C1 segment of cervical spinal cord (tissue), 14 donors: ENCODE results near the gene FAM120A.

Experiments
- DNase-seq, 14 donors: peaks; one replicate each; lab custom pipeline; 2025; lab: John Stamatoyannopoulos, UW

The FAM120A gene

GRCh38 chr9:93467462-93467861 is 16.0 kb downstream of the FAM120A start:
- no peak for DNase-seq

- no peak for DNase-seq
Measured at GRCh38 chr9:93468763-93469456, 17.4 kb downstream of the FAM120A start.

GRCh38 chr9:93470391-93470790 is 18.9 kb downstream of the FAM120A start:
- no peak for DNase-seq

- DNase-seq: peak in 1 of 14 donors; percentile 12
Measured at GRCh38 chr9:93471124-93471523, 19.6 kb downstream of the FAM120A start.

GRCh38 chr9:93473411-93473810 is 21.9 kb downstream of the FAM120A start:
- DNase-seq: no peak

DNA sequence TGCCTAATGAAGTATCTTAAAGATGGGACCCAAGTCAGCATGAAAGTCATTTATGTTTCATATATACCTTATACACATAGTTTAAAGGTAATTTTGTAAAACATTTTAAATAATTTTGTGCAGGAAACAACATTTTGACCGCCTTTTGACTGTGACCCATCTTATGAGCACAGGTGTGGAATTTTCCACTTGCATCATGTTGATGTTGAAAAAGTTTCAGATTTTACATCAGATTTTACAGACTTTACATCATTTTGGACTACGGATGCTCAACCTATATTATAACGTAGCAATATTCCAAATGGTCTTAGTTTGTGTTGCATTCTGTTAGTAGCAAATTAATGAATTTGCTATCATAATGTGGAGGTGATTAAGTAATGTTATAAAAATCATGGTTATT is 23.6 kb downstream of the FAM120A start:
- no peak for DNase-seq

GRCh38 chr9:93475856-93476255 is 24.4 kb downstream of the FAM120A start:
- DNase-seq: no peak

DNA sequence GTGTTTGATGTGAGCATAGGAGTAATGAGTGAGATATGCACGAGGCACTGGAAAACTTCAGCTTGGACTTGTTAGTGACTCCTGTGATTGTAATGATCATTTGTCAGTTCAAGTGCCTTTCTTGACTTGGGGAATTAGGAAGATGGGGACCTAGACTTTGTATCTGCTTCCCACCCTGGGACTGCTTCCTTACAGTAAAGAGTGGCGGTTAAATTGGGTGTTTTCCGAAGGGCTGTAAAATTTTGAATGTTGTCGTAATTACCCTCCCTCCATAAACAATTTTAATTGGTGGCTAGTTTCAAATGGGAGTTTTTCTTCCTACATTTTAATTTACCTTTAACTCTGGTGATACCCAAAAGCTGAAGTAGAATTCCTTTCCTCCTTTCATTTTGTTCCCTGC is 25.4 kb downstream of the FAM120A start:
- no peak for DNase-seq

DNA sequence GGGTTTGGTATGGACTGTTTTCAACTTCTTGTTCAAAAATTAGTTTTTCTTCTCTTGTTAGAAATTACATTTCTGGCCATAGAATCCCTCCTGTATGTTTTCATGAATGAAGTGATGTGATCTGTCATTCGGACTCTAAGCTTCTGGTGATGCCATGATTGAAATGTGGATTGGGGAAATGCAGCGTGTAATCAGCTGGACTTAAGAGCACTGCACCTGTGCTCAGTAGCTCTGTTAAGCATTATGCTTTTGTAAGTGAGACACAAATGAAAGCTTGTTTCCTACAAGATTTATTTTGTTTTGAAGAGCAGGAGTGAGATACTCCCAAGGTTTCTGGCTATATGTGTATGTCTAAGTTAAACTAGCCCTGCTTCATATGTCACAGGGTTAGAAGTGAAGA is 25.9 kb downstream of the FAM120A start:
- no peak for DNase-seq

- no peak for DNase-seq
Measured at GRCh38 chr9:93479726-93480125, 28.2 kb downstream of the FAM120A start.

GRCh38 chr9:93480262-93480661 is 28.8 kb downstream of the FAM120A start:
- DNase-seq: no peak

DNA sequence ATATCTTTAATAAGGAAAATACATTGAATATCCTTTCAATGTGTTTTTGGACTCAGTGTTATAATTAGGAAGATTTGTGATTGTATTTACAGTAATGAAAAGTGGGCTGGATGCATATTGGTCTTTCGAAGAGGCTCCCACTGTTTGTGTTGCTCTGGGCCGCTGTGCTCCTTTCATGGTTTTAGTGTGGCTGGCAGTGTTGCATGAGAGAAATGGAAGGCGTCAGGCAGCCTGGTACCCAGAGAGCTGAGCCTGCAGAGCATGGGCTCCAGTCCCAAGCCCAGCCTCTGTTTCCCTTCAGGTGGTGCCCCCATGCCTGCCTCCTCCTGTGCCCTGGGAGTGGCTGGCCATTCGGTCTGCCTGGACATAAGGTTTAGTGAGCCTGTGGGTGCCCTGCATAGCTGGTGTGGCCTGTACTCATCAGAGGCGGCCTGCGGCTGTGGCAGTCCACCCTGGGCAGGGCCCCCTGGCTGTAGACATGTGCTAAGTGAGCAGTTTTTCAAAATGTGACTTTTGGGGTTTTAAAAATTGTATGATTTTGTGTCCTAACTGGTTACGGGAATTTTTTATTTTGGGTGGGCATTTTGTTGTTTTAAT is 29.3 kb downstream of the FAM120A start:
- DNase-seq: peak in 1 of 14 donors; percentile 22

GRCh38 chr9:93483497-93483896 is 32.0 kb downstream of the FAM120A start:
- no peak for DNase-seq

- no peak for DNase-seq
Measured at GRCh38 chr9:93486268-93486667, 34.8 kb downstream of the FAM120A start.

- DNase-seq: peak in 1 of 14 donors; percentile 38
Measured at GRCh38 chr9:93488244-93488643, 36.8 kb downstream of the FAM120A start.

- no peak for DNase-seq
Measured at GRCh38 chr9:93491593-93492232, 40.2 kb downstream of the FAM120A start.

- DNase-seq: no peak
Measured at GRCh38 chr9:93492327-93492726, 40.8 kb downstream of the FAM120A start.

DNA sequence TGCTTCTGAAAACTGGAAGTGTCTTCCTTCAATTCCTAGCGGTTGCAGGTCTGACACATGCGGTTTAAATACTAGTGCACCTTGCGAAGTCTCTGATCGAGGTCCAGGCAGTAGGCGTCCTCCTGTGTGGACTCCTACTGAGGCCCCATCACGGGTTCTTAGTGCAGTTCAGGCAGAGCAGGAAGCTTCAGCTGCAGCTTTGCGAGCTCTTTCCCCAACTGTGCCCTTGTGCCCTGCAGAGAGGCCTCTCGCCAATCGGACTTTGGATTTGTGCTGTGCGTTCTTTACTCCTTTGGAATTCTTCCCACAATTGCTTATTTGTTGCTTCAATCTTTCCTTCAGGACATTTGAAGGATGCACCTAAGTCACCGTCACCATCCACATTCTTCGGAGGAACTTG is 42.5 kb downstream of the FAM120A start:
- no peak for DNase-seq

- no peak for DNase-seq
Measured at GRCh38 chr9:93496285-93496684, 44.8 kb downstream of the FAM120A start.

GRCh38 chr9:93500571-93501298 is 49.2 kb downstream of the FAM120A start:
- no peak for DNase-seq

- DNase-seq: no peak
Measured at GRCh38 chr9:93501406-93501805, 49.9 kb downstream of the FAM120A start.

GRCh38 chr9:93503381-93503780 is 51.9 kb downstream of the FAM120A start:
- no peak for DNase-seq
